Head of caudate nucleus (tissue), 42 donors: ENCODE measurements around the gene AGO3.

Source experiments
- DNase-seq, 42 donors: peaks; one replicate each; pipeline versions ENCODE4 v3.0.0 to v3.0.0-alpha.2; 2020 to 2021; ENCODE audit warnings: mixed read lengths in 7 of 42
- intact Hi-C: fragments of 100-400 bp; cut with DNase I; formaldehyde crosslinking; loops from one replicate; pipeline ENCODE4 v1.15.0; 2022

Gene AGO3

DNA sequence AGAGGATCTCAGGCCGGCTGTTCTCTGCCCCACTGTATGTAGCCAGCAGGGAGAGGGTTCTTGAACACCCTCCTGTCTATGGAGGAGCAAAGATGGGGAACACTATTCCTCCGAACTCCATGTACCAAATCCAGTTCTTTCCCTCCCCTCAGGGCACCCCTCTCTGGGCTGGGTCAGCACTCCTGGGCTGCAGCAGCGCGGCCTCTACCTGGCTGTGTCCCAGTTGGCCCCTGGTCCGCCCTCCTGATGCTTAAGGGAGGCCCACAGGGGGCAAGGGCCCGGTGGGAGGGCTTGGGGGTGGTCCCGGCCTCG, 157.3 kb downstream of the AGO3 start:
- intact Hi-C loops, result loop anchor here (10.0 kb wide), 1 partner anchor 153 kb away; the partner anchor contains the start of gene AGO3
- no peak for DNase-seq

DNA sequence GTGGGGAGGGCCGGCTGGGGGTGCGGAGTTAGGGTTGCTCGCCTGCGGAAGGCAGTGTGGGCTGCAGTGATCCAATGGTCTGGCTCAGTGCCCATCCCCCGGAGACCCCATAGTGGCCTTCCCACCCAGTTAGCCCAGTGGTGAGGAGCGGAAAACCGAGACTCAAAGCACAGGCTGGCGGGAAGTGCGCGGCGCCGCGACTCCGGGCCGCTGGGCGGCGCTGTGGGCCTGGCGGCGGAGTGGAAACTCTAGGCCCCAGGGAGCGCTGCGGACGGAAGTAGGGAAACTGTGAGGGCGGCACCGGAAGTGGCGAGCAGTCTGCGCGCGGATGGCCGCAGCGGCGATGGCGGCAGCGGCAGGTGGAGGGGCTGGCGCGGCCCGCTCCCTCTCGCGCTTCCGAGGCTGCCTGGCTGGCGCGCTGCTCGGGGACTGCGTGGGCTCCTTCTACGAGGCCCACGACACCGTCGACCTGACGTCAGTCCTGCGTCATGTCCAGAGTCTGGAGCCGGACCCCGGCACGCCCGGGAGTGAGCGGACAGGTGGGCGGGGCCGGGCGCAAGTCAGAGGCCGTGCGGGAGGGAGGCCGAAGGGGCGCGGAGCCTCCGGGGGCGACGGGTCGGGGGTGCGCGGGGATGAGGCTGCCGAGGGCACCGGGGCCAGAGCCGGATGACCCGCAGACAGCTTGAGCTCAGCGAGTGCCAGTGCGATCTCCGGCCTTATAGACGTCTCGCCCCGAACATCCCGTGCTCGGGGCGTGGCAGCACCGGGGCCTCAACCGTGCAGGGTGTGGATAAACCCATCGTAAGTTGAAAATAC, 157.9 kb downstream of the AGO3 start, which contains the start of gene ADPRS:
Gene ADPRS (plus strand): TSS at position 316 of the 816 bp plus-strand sequence. CDS start 13 bp downstream, at position 329.
- peak; percentile 65 to 95 (median 90) for DNase-seq
- intact Hi-C loops, result loop anchor here (10.0 kb wide), 1 partner anchor 154 kb away; the partner anchor contains the start of gene AGO3

DNA sequence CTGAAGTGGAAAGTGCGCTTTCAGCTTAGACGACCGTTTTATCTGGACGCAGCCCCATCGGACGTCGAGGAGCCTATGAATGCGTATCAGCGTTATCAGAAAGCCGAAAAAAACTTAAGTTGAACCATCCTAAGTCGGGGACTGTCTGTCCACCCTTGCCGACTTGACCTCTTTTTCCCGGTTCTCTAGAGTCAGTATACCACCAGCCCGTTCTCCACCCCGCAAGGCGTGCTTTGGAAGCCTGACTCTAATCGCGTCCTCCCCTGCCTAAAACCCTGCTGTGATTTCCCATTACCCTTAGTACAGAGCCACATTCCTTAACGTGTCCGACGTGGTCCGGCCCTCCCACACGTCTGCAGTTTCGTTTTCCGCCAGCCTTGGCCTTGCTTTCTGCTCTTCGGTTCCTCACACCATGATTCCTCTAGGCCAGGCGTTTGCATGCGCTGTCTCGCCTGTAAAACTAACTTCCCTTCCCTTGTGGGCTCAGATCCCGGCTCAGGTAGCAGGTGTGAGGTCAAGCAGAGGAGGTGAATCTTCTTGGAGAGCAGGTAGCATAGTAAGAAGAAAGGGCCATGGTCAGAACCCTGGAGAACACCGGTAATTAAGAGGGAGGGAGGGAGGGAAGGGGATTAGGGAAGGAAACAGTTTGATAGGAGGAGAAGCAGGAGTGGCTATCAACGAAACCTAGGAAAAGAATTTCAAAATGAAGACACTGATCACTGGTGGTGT, 158.7 kb downstream of the AGO3 start:
- intact Hi-C loops, result loop anchor here (10.0 kb wide), 1 partner anchor 155 kb away; the partner anchor contains the start of gene AGO3

DNA sequence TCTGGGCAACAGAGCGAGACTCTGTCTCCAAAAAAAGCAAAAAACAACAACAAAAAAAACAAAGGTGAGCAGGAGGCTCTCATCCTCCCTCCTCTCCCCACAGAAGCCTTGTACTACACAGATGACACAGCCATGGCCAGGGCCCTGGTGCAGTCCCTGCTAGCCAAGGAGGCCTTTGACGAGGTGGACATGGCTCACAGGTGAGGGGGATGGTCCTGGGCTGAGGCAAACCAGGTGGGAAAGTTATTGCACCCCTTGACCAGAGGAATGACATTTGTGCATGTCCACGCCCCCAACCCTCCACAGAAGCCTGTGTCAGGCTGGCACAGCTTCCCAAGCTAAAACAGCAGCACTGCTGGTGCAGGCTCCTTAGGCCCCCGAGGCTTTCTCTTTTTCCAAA, 160.2 kb downstream of the AGO3 start:
- DNase-seq, result peak in 1 of 42 donors; percentile 1
- intact Hi-C loops, result no loop called here

More for the DNA sequence above, 158.7 kb downstream of the AGO3 start:
- peak in 1 of 42 donors; percentile 19 for DNase-seq

DNA sequence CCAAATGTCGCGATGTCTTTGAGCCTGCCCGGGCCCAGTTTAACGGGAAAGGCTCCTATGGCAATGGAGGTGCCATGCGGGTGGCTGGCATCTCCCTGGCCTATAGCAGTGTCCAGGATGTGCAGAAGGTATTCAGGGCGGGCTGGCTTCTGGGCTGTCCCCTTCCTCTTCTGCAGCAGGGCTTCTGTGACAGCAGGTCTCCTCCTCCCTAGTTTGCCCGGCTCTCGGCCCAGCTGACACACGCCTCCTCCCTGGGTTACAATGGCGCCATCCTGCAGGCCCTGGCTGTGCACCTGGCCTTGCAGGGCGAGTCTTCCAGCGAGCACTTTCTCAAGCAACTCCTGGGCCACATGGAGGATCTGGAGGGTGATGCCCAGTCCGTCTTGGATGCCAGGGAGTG, 160.8 kb downstream of the AGO3 start:
- intact Hi-C loops, result no loop called here
- DNase-seq, result peak in 2 of 42 donors; percentile 5 to 24

DNA sequence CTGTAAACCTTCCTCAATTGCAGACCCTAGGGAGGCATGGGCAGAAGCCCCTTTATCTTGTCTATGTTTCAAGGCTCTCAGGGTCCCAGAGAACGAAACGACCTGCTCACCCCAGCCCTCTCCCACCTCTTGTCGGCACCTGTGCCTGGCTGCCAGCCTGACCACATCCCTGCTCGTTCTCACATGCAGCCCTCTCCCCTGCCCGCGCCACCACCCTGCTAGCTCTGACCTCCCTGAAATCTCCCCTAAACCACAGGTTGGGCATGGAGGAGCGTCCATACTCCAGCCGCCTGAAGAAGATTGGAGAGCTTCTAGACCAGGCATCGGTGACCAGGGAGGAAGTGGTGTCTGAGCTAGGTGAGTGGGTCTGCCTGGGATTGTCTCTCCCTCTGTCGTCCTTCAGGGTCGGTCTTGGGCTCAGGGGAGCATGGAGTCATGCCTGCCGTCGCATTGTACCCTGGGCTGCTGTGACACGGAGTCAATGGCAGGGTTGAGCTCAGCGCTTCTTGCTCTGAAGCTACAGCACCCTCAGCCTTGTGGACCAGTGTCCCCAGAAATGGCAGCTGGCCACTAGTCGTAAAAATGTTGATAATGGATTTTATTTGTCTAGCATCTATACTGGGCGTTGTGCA, 161.4 kb downstream of the AGO3 start:
- intact Hi-C loops, result no loop called here
- DNase-seq, result peak in 1 of 42 donors; percentile 14

DNA sequence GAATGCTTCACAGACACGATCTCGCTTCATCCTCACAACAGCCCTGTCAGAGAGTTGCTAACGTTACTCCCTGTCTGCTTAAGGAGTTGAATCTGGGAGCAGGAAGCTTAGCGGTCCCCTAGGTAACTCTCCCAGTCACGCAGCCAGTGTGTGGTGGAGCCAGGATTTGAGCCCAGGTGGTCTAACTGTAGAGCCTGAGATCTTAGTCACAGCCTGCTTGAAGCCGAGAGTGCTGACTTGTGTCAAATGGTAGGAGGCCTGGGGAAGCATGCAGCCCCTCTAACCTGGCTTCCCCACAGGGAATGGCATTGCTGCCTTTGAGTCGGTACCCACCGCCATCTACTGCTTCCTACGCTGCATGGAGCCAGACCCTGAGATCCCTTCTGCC, 161.9 kb downstream of the AGO3 start:
- intact Hi-C loops, result no loop called here
- peak in 1 of 42 donors; percentile 9 for DNase-seq

DNA sequence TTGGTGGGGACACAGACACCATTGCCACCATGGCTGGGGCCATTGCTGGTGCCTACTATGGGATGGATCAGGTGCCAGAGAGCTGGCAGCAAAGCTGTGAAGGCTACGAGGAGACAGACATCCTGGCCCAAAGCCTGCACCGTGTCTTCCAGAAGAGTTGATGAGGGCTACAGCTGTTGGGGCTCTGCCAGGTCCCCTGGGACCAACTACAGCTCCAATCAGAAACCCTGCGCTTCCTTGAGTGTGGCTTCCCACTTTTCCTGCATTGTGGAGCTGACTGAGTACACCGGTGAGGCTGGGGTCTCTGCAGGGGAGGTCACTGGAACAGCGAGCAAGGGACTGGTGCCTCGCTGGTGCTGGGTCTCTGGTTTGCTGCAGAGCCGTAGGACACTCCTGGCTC, 162.3 kb downstream of the AGO3 start:
- DNase-seq, result no peak
- intact Hi-C loops, result no loop called here

DNA sequence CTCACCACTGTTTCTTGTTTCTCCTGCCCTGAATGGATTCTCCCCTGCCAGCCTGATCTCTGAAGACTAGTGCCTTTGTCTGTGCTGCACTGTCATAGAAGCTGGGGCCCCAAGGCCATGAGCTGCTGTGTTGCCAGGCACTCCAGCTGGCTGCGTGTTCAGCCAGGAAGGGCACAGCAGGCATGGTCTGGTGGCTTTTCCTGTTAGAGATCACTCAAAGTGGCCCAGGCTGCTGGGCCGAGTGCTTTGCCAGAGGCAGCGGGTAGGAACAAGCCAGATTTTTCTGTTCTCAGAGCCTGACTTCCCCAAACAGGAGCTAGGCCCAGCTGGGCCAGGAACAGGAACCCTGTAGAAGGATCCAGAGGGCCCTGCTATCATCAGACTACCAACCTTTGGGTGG, 163.0 kb downstream of the AGO3 start:
- peak; percentile 68 to 94 (median 88) for DNase-seq
- intact Hi-C loops, result no loop called here

DNA sequence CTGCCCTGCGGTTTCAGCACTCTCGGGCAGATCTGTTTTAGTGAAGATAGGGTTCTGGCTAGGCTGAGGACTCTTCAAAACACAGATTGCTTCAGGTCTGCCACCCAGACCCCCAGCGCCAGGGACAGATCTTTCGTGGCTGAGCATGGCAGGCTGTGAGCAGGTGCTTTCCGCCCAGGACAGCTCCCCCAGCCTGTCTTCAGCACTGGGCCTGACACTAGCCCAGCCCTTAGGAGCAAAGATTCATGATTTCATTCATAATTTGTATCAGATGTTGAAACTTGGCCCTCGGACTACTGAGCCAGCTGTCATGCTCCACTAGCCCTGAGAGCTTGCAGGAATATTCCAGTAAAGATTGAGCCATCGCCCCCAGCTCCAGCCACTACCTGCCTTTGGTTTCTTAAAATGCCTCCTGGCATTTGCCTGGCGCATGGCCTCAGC, 163.7 kb downstream of the AGO3 start:
- intact Hi-C loops, result loop anchor here (5.0 kb wide), 1 partner anchor 38 kb away; no protein-coding TSS in a partner anchor
- DNase-seq, result no peak

DNA sequence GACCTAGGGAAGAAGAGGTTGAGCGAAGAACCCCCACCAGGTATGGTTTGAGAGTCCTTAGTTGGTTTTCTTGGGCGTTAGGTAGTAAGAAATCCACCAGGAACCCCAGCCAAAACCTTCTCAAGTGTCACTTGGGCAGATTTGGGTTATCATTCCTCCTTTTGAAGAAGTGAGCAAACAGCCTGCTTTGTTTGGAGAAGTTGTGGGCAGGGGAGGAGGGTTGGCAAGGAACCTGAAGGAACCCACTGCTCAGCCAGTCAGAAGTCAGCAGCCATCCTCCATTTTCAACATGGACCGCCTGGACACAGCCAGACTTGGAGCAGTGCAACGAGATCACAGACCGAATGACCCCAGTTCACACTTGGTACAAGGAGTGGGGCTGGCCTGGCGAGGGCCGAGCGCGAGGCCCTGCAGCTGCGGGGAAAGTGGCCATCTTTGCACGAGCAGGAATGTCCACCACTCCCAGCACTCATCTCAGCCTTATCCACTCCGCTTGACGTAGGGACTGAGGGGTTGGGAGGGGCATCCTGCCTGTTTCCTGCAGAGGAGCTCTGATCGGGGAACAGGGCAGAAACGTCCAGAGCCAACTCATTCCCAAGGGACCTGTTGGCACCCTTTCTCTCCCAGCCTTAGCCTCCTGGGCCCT, 165.0 kb downstream of the AGO3 start:
- intact Hi-C loops, result loop anchor here (5.0 kb wide), 1 partner anchor 36 kb away; no protein-coding TSS in a partner anchor
- DNase-seq, result peak in 1 of 42 donors; percentile 20

DNA sequence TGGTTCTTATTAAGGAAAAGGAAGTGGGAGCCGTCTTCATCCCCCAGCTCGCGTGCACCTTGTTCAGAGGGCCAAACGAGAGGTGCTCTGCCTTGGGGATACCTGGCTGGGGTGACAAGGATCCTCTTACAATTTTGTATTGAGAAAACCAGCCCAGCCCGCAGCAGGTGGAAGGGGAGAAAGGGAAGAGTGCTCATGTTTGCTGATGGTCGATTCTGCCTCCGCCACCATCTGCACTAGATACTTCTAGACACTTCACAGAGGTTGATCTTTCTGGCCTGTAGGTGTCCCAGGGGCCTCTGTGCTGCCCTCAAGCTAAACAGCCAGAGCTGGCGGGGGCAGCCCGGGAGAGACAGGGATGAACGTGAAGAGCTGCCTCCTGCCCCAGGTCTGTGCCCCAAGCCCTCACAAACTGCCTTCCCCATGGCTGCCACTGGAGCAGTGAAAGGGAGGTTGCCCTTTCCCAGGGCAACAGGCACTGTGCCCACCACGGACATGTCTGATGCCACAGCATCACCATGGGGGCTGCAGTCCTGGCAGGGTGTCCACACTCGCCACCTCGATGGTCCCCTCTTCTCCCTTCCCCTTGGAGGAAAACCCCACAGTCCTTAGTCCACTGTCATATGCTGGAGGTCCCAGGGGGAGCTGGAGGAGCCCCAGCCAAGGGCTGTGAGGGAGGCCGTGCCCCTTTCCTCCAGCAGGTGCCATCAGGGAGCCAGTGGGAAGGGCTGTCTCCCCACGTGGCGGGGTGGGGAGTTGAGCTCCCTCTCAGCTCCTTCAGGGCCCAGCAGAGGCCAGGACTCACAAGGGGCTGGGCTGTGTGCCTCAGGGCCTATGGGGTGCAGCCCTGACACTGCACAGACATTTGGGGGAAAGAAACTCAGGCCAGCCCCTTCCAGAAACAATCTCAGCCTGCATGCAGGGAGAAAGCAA, 165.9 kb downstream of the AGO3 start:
- DNase-seq, result no peak
- intact Hi-C loops, result loop anchor here (5.0 kb wide), 1 partner anchor 36 kb away; no protein-coding TSS in a partner anchor

DNA sequence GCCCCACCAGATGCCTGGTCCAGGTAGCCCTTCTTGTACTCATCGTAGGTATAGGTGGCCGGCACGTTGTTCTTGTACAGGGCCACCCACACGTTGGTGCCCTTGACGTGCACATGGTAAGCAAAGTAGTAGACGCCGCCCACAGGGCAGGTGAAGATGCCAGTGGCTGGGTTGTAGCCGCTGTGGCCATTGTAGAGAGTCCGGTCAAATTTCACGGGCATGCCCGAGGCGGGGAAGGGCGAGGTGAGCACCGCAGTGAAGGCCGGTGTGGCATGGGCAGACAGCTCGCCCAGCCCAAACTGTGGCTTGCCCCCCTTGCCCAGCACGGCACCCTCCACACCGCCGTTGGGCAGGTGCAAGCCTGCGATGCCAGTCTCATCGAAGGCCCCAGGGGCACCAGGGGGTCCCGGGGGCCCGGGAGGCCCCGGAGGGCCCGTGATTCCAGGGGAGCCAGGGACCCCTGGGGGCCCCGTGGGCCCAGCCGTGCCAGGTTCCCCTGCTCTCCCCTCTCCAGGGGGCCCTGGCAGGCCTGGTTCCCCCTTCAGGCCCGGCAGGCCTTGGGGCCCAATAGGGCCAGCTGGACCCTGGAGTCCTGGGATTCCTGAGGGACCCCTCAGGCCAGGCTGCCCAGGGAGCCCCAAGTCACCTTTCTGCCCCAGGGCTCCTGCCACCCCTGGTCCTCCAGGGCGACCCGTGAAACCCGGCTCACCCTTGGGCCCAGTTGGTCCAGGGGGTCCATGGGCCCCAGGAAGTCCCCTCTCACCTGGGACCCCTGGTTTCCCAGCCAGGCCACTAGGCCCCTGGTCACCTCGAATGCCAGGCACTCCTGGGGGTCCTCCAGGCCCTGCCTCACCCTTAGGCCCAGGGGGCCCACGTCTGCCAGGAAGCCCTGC, 167.0 kb downstream of the AGO3 start:
- DNase-seq, result no peak
- intact Hi-C loops, result loop anchor here (5.0 kb wide), 1 partner anchor 34 kb away; no protein-coding TSS in a partner anchor

DNA sequence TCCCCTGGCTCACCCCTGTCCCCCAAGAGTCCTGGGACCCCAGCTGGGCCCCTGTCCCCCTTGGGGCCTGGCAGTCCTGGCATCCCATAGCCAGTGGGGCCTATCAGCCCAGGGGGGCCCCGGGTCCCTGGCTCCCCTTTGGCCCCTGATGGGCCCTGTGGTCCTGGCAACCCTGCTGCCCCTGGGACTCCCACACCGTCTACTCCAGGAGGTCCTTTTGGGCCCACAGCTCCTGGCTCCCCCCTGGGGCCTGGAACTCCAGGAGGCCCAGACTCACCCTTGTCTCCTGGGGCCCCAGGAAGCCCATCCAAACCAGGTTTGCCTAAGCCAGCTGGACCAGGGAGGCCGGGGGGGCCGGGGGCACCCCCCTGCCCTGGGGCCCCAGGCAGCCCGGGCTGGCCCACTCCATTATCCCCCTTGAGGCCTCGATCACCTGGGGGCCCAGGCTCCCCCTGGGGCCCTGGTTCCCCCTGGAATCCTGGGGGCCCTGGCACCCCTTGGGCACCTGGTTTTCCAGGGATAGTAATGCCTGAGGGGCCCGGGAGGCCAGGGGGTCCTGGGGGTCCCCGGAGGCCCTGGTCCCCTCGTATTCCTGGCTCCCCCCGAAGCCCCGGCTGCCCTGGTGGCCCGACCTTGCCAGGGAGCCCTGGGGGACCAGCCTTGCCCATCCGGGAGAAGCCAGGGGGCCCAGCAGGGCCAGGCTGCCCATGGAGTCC, 167.9 kb downstream of the AGO3 start:
- intact Hi-C loops, result loop anchor here (5.0 kb wide), 1 partner anchor 33 kb away; no protein-coding TSS in a partner anchor
- no peak for DNase-seq

DNA sequence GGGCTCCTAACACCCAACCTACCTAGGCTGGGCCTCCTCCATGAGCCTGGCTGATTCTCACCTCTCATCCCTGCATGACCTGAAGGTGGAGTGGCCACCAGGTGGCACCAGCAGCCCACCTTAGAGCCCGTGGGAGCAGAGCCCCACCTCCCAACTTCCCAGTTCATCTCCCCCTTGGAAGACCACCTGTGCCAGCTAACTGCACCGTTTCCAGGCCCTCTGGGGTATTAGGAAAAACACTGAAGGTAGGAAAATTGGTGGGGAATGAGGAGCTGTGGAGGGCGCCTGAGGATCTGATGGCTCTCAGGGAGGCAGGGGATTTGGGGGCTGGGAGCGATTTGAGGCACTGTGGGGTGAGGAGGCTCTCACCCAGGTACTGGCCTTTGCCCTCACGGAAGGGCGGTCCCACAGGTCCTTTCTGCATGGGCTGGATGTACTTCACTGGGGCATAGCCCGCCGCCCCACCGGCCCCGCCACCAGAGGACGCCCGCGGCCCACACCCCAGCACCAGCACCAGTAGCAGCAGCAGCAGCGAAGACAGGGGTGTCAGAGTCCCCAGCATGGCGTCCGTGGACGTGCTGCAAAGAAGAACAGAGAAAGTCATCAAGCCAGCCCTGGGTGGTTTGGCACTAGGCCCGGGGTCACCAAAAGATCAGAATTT, 168.9 kb downstream of the AGO3 start:
- intact Hi-C loops, result loop anchor here (5.0 kb wide), 1 partner anchor 32 kb away; no protein-coding TSS in a partner anchor
- peak; percentile 64 to 92 (median 80) for DNase-seq
